GM13977 (cell line): ENCODE results near the gene PSORS1C2.
A peak's percentile ranks its signal among the peaks of the same experiment; 100 is the strongest.
"Not testable (repeated sequence)": the region's sequence is repeated elsewhere in the genome, so short reads cannot be mapped to it uniquely, and the experiment has no call there.

ENCODE experiments used
- DNase-seq: peaks from one replicate; pipeline ENCODE4 v3.0.0; 2012; ENCODE audit warnings: low spot score
- CTCF ChIP-seq: IDR thresholded peaks from 2 replicates; pipeline ENCODE4 v1.5.1; 2012; ENCODE audit warnings: mild to moderate bottlenecking, control low read depth; ENCODE audit not compliant: insufficient read depth; ENCODE audit errors: extremely low read depth, missing control alignments
- in situ Hi-C: fragments of 300-500 bp; cut with MboI; formaldehyde crosslinking; loops from one replicate; pipeline ENCODE4 v1.12.0; 2022; ENCODE audit warnings: low sequenced_read_pairs, low pct_unique_long_range_greater_than_20kb, mixed read lengths, inconsistent platforms; ENCODE audit not compliant: unreplicated experiment

PSORS1C2 gene

GRCh38 chr6:31165986-31166385, 27.1 kb upstream of the PSORS1C2 start:
- TF ChIP-seq CTCF = no peak
- in situ Hi-C loops = no loop called here
- DNase-seq = no peak

GRCh38 chr6:31165064-31165832, 26.4 kb upstream of the PSORS1C2 start:
- DNase-seq = peak; percentile 65
- in situ Hi-C loops = not testable (repeated sequence)

- in situ Hi-C loops, DNase-seq: not testable (repeated sequence)
These were observed 25.7 kb upstream of the PSORS1C2 start for GRCh38 chr6:31164475-31165063.

GRCh38 chr6:31163922-31164321, 25.1 kb upstream of the PSORS1C2 start:
- in situ Hi-C loops = no loop called here
- no peak for DNase-seq
- no peak for TF ChIP-seq CTCF

- no peak for TF ChIP-seq CTCF
- no peak for DNase-seq
- in situ Hi-C loops = no loop called here
These were observed 23.7 kb upstream of the PSORS1C2 start for GRCh38 chr6:31162463-31163165.

- TF ChIP-seq CTCF = no peak
- in situ Hi-C loops = no loop called here
- no peak for DNase-seq
These were observed 22.6 kb upstream of the PSORS1C2 start for GRCh38 chr6:31161216-31162126.

GRCh38 chr6:31158863-31159855, 20.3 kb upstream of the PSORS1C2 start:
- in situ Hi-C loops = no loop called here
- peak; percentile 47 for DNase-seq
- TF ChIP-seq CTCF = no peak
